ENCODE measurements around the gene OR10H3. TPM values are rescaled to one million over a fixed set of nuclear protein-coding genes. Genes with fewer than 3 reads are reported as not detected.
"Not testable (repeated sequence)": the region's sequence is repeated elsewhere in the genome, so short reads cannot be mapped to it uniquely, and the experiment has no call there.

Gene OR10H3
- total RNA-seq, 1 experiment from 2014 or later = not detected

DNA sequence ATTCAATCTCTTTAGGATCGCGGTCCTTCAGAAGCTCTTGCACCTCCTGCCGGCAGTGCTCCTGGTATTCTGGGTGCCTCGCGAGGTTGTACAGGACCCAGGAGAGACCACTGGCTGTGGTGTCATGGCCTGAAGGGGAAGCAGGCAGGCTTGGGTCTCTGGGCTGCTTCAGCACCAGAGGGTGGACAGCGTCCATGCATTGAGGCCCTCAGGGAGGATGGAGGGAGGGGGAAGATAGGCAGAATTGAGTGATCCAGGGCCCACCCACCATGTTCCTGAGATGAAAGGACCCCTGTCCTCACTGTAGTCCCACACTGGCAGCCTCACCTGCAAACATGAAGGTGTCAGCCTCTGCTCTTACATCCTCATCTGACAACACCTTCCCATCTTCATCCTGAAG is 31.8 kb downstream of the OR10H3 start:
- BruUV-seq (replicated peaks) = no TSS peak
- DNase-seq (ENCODE audit: low read depth, low spot score) (no peak), ATAC-seq (no peak)
- Histone ChIP-seq H3K9ac (ENCODE audit: low read length) (no peak overlapping the region), H3K4me2 (ENCODE audit: low read length) (no peak overlapping the region), H3K79me2 (ENCODE audit: insufficient read depth, low read length) (no peaks in the 10 kb centered on the region), H4K20me1 (ENCODE audit: insufficient read depth) (no peaks in the 10 kb centered on the region), H2AFZ (ENCODE audit: low read depth, low read length, poor library complexity, severe bottlenecking) (no peak overlapping the region), H3K4me3 (replicated peaks in 1 of 2; ENCODE audit: low read depth in 1 of 2, low read length in 2 of 2) (no peak overlapping the region), H3K9me3 (ENCODE audit: control insufficient read depth in 1 of 2, insufficient read depth in 1 of 2, low read depth in 1 of 2, low read length in 2 of 2) (no peaks in the 10 kb centered on the region), H3K27ac (ENCODE audit: low read depth, low read length) (no peak overlapping the region), H3K27me3 (ENCODE audit: insufficient read depth, low read length) (peaks cover 8% of the 10 kb centered on the region; the same call in 1 of the 2 replicates), H3K36me3 (ENCODE audit: control insufficient read depth in 1 of 2, insufficient read depth in 2 of 2, low read length in 2 of 2) (no peaks in the 10 kb centered on the region), H3K9me2 (ENCODE audit: insufficient read depth) (no peaks in the 10 kb centered on the region), H3K4me1 (ENCODE audit: control insufficient read depth in 1 of 2, insufficient read depth in 2 of 2, low read length in 2 of 2) (no peaks in the 10 kb centered on the region)
- ChIA-PET RAD21 (ENCODE audit: low non-redundant PET in 1 of 2, low total read pairs in 2 of 2, uncharacterized antibody in 2 of 2, unreplicated experiment in 2 of 2) (no interaction called here), POLR2A (no interaction called here), CTCF (no interaction called here)
- TF ChIP-seq, protein P1, sequence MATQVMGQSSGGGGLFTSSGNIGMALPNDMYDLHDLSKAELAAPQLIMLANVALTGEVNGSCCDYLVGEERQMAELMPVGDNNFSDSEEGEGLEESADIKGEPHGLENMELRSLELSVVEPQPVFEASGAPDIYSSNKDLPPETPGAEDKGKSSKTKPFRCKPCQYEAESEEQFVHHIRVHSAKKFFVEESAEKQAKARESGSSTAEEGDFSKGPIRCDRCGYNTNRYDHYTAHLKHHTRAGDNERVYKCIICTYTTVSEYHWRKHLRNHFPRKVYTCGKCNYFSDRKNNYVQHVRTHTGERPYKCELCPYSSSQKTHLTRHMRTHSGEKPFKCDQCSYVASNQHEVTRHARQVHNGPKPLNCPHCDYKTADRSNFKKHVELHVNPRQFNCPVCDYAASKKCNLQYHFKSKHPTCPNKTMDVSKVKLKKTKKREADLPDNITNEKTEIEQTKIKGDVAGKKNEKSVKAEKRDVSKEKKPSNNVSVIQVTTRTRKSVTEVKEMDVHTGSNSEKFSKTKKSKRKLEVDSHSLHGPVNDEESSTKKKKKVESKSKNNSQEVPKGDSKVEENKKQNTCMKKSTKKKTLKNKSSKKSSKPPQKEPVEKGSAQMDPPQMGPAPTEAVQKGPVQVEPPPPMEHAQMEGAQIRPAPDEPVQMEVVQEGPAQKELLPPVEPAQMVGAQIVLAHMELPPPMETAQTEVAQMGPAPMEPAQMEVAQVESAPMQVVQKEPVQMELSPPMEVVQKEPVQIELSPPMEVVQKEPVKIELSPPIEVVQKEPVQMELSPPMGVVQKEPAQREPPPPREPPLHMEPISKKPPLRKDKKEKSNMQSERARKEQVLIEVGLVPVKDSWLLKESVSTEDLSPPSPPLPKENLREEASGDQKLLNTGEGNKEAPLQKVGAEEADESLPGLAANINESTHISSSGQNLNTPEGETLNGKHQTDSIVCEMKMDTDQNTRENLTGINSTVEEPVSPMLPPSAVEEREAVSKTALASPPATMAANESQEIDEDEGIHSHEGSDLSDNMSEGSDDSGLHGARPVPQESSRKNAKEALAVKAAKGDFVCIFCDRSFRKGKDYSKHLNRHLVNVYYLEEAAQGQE (IDR thresholded peaks at IDR 0.05; ENCODE audit: low read depth) = peak; percentile 82
- TF ChIP-seq ZFX (IDR thresholded peaks at IDR 0.05) = no peak
- intact Hi-C loops (cut with micrococcal nuclease) = no loop called here

DNA sequence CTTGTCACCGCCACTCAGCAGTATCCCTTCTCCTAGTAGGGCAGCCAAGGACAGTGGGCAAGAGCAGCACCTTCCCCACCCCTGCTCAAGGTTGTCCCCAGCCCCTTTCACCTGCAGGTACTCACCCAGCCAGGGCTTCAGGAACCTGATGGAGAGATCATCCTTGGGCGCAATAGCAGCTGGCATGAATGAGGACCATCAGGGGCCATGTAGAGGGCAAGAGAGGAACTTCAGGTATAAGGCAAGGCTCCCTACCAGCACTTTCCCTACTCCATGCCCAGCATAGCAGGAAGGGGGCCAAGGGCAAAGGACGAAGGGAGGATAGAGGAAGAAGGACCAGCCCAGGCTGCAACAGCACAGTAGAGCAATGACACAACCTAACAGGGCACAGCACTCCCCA is 36.4 kb downstream of the OR10H3 start:
- H3K9me2 ChIP-seq (ENCODE audit: insufficient read depth); H3K9me3 ChIP-seq (ENCODE audit: control insufficient read depth in 1 of 2, insufficient read depth in 1 of 2, low read depth in 1 of 2, low read length in 2 of 2); H3K79me2 ChIP-seq (ENCODE audit: insufficient read depth, low read length); H2AFZ ChIP-seq (ENCODE audit: low read depth, low read length, poor library complexity, severe bottlenecking); CTCF ChIA-PET; H3K9ac ChIP-seq (ENCODE audit: low read length); BruUV-seq (replicated peaks); DNase-seq (ENCODE audit: low read depth, low spot score); H3K4me1 ChIP-seq (ENCODE audit: control insufficient read depth in 1 of 2, insufficient read depth in 2 of 2, low read length in 2 of 2); H4K20me1 ChIP-seq (ENCODE audit: insufficient read depth); ATAC-seq; intact Hi-C loops (cut with micrococcal nuclease); H3K4me2 ChIP-seq (ENCODE audit: low read length); H3K4me3 ChIP-seq (replicated peaks in 1 of 2; ENCODE audit: low read depth in 1 of 2, low read length in 2 of 2); H3K36me3 ChIP-seq (ENCODE audit: control insufficient read depth in 1 of 2, insufficient read depth in 2 of 2, low read length in 2 of 2); RAD21 ChIA-PET (ENCODE audit: low non-redundant PET in 1 of 2, low total read pairs in 2 of 2, uncharacterized antibody in 2 of 2, unreplicated experiment in 2 of 2); H3K27ac ChIP-seq (ENCODE audit: low read depth, low read length); POLR2A ChIA-PET: not testable (repeated sequence)
- peaks cover 23% of the 10 kb centered on the region; the same call in 1 of the 2 replicates for H3K27me3 ChIP-seq (ENCODE audit: insufficient read depth, low read length)
